Measurements from ENCODE around the gene UCKL1. TPM values are rescaled to one million over a fixed set of nuclear protein-coding genes. Genes with fewer than 3 reads are reported as not detected.

The UCKL1 gene
- total RNA-seq, 1 donor from 2014 or later: 95.4 TPM

DNA sequence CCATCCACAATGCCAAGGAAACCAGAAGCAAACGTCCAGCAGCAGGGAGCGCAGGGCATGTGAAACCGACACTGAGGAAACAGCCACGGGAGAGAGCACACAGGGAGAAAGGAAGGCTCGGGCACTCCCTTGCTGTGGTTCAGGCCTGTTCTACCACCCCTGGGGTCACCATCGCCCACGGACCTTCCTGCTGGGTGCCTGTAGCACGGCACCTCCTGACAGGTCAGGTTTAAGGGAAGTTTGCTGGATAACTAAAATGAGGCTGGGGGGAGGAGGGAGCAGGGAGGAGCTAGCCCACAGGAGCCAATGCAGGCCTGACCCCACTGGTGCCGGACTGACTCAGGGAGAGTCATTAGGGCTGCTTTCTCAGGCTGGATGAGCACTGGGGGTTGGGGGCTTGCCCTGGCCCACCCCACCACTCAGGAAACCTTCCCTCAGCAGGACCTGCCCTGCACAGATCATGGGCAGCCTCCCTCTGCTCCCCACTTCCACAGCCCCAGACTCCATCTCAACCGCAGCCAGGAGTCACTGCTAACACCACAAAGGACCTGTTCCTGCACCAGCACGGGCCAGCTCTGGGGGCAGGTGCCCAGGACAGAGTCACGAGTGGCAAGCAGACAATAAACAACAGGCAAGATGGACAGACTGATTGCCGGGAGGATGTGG lies 2.3 kb downstream of the UCKL1 start:
- peaks cover 23 to 55% of the 10 kb centered on the region in 2 donors for H3K4me1 ChIP-seq
- no peaks in the 10 kb centered on the region for H3K27me3 ChIP-seq
- H3K4me3 ChIP-seq: no peak overlapping the region
- TF ChIP-seq, protein P1, sequence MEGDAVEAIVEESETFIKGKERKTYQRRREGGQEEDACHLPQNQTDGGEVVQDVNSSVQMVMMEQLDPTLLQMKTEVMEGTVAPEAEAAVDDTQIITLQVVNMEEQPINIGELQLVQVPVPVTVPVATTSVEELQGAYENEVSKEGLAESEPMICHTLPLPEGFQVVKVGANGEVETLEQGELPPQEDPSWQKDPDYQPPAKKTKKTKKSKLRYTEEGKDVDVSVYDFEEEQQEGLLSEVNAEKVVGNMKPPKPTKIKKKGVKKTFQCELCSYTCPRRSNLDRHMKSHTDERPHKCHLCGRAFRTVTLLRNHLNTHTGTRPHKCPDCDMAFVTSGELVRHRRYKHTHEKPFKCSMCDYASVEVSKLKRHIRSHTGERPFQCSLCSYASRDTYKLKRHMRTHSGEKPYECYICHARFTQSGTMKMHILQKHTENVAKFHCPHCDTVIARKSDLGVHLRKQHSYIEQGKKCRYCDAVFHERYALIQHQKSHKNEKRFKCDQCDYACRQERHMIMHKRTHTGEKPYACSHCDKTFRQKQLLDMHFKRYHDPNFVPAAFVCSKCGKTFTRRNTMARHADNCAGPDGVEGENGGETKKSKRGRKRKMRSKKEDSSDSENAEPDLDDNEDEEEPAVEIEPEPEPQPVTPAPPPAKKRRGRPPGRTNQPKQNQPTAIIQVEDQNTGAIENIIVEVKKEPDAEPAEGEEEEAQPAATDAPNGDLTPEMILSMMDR (IDR thresholded peaks at IDR 0.05): no peak
- peaks cover 0 to 2% of the 10 kb centered on the region in 2 donors for H3K36me3 ChIP-seq
- no peak overlapping the region for H3K27ac ChIP-seq
- intact Hi-C loops (cut with DNase I): no loop called here
- H3K9me3 ChIP-seq: no peaks in the 10 kb centered on the region
- DNase-seq (ENCODE audit: low spot score in 2 of 2): no peak

DNA sequence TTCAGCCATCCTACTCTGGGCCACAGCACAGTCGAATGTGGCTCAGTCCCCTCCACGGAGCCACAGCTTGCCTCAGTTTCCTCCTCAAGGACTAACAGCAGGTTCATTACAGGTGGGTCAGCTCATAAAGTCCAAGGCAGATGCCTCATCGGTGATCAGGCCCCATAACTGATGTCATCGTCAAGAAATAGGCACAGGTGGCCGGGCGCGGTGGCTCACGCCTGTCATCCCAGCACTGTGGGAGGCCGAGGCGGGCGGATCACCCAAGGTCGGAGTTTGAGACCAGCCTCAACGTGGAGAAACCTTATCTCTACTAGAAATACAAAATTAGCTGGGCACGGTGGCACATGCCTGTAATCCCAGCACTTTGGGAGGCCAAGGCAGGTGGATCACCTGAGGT lies 3.4 kb downstream of the UCKL1 start:
- no peaks in the 10 kb centered on the region for H3K9me3 ChIP-seq
- H3K27ac ChIP-seq: no peak overlapping the region
- no peak overlapping the region for H3K4me3 ChIP-seq
- intact Hi-C loops (cut with DNase I): no loop called here
- H3K36me3 ChIP-seq: peaks cover 0 to 2% of the 10 kb centered on the region in 2 donors
- no peaks in the 10 kb centered on the region for H3K27me3 ChIP-seq
- H3K4me1 ChIP-seq: peaks cover 23 to 62% of the 10 kb centered on the region in 2 donors
- TF ChIP-seq, protein P1 (IDR thresholded peaks at IDR 0.05): no peak
- no peak for DNase-seq (ENCODE audit: low spot score in 2 of 2)

DNA sequence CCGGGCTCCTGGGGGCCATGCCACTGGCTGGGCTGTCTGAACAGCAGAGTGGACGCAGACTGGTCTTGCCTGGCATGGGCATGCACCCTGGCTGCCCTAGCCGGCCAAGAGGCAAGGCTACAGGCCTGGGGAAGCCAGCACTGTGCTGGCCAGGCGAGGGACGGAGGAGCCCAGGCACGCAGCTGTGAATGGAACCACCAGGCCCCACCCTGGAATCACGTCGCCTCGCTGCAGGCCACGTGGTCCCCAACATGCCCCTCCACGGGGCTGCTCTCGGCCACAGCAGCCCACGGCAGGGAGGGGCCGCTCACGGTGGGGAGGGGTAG lies 4.0 kb downstream of the UCKL1 start:
- H3K36me3 ChIP-seq: peaks cover 0 to 2% of the 10 kb centered on the region in 2 donors
- H3K4me3 ChIP-seq: no peak overlapping the region
- TF ChIP-seq, protein P1 (IDR thresholded peaks at IDR 0.05): no peak
- no peaks in the 10 kb centered on the region for H3K27me3 ChIP-seq
- peaks cover 23 to 62% of the 10 kb centered on the region in 2 donors for H3K4me1 ChIP-seq
- no peak for DNase-seq (ENCODE audit: low spot score in 2 of 2)
- H3K9me3 ChIP-seq: no peaks in the 10 kb centered on the region
- H3K27ac ChIP-seq: no peak overlapping the region
- intact Hi-C loops (cut with DNase I): no loop called here

DNA sequence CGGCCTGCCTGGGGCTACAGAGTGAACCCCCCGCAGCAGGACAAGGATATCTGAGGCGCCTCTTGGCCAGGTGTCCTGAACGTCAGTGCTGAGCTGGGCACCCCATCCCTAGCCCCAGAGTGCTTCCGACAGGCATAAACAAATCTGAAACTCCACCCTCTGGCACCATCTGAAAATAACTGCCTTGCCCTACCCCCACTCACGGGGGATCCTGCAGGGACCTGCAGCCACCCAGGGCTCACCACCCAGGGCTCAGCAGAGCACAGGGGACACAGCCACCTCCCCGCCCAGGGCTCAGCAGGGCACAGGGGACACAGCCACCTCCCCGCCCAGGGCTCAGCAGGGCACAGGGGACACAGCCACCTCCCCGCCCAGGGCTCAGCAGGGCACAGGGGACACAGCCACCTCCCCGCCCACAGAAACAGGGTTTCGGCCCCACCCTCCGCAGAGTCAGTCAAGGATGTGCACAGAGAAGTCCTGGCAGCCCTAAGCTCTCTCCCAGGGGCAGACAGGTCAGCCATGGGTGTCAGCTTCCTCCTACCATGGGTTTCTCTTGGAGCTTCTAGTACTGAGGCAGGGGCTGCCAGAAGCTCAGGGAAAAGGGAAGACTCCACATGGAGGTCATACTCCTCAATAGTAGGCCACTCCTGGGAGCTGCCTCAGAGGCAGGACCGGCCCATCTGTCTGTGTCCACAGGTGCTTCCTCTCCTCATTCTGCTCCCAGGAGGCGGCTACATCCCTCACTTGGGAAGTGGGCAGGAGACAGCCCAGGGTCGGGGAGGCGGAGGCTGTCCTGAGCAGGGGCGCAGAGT lies 4.6 kb downstream of the UCKL1 start:
- Histone ChIP-seq H3K4me3 (peak overlapping the region in 1 of 2 donors; percentile 15), H3K4me1 (peaks cover 19 to 58% of the 10 kb centered on the region in 2 donors), H3K36me3 (peaks cover 0 to 2% of the 10 kb centered on the region in 2 donors), H3K27ac (peak overlapping the region; percentile 72 to 73), H3K9me3 (no peaks in the 10 kb centered on the region), H3K27me3 (no peaks in the 10 kb centered on the region)
- DNase-seq (ENCODE audit: low spot score in 2 of 2): no peak
- intact Hi-C loops (cut with DNase I): no loop called here
- TF ChIP-seq, protein P1 (IDR thresholded peaks at IDR 0.05): no peak

DNA sequence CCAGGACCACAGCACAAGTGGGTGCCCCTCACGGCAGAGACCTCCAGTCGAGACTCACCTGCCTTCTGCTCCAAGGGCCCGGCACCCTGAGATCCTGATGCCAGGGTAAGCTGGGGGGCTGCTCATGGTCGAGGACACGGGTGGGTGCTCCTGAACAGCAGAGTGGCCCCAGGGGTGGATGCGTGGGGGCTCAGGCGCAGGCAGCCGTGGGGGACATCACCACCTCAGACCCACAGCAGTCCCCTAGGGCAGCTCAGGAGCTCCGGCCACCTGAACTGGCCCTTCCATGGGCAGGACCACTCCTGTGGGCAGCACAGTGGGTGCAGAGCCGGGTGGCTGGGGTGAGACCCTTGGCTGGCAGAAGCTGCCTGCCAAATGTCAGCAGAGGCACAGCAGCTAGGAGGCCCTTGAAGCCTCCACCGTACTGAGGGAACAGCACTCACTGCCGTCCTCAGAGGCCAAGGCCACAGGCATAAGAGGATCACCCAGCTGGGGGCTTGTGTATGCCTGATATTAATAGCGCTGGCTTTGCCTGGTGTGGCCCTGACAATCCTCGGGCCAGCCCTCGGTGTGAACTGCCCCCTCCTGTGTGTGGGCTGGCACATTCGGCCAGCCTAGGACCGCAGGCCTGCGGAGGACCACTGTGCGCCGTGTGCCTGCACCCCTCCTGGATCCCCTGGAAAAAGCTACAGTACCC lies 5.4 kb downstream of the UCKL1 start:
- H3K27ac ChIP-seq: peak overlapping the region; percentile 72 to 73

More for the DNA sequence above, 5.4 kb downstream of the UCKL1 start:
- Histone ChIP-seq H3K36me3 (peaks cover 3 to 6% of the 10 kb centered on the region in 2 donors), H3K27me3 (no peaks in the 10 kb centered on the region), H3K4me3 (peak overlapping the region in 1 of 2 donors; percentile 15), H3K4me1 (peaks cover 19 to 58% of the 10 kb centered on the region in 2 donors), H3K9me3 (no peaks in the 10 kb centered on the region)
- DNase-seq (ENCODE audit: low spot score in 2 of 2): no peak
- TF ChIP-seq, protein P1 (IDR thresholded peaks at IDR 0.05): no peak
- intact Hi-C loops (cut with DNase I): no loop called here

Measured in ascending aorta (tissue), 2 donors.